ENCODE data around the gene ZNF497. TPM values are rescaled to one million over a fixed set of nuclear protein-coding genes. Genes with fewer than 3 reads are reported as not detected.
A peak's percentile ranks its signal among the peaks of the same experiment; 100 is the strongest.

Gene ZNF497
- total and polyA plus RNA-seq, 2 of the 13 experiments (the other 11 are each of a cell fraction or from before 2014, with no cell fraction given) = 1.5 to 1.9 TPM

- TF ChIP-seq ZBED4 (CRISPR knock-in tag; IDR thresholded peaks at IDR 0.05; ENCODE audit: borderline replicate concordance) (0 out of 2 replicates have a peak, but pooled peaks have one; percentile 39), FOSL2 (CRISPR knock-in tag; IDR thresholded peaks at IDR 0.05) (peak; percentile 11; the same call in 1 of the 2 replicates), MYC (CRISPR knock-in tag; IDR thresholded peaks at IDR 0.05; ENCODE audit: borderline replicate concordance) (0 out of 2 replicates have a peak, but pooled peaks have one; percentile 45), NFYC (CRISPR knock-in tag; IDR thresholded peaks at IDR 0.05) (no peak), LCORL (IDR thresholded peaks at IDR 0.05) (no peak), LCORL (CRISPR knock-in tag; IDR thresholded peaks at IDR 0.05) (0 out of 2 replicates have a peak, but pooled peaks have one; percentile 18), GZF1 (CRISPR knock-in tag; IDR thresholded peaks at IDR 0.05) (0 out of 2 replicates have a peak, but pooled peaks have one; percentile 9), SATB2 (CRISPR knock-in tag; IDR thresholded peaks at IDR 0.05) (0 out of 2 replicates have a peak, but pooled peaks have one; percentile 24), ZSCAN30 (CRISPR knock-in tag; IDR thresholded peaks at IDR 0.05) (no peak), MAZ (IDR thresholded peaks at IDR 0.05; ENCODE audit: borderline replicate concordance, low read depth, low read length) (0 out of 2 replicates have a peak, but pooled peaks have one; percentile 30), MAZ (CRISPR knock-in tag; IDR thresholded peaks at IDR 0.05; ENCODE audit: low read depth) (no peak), ZNF567 (CRISPR knock-in tag; IDR thresholded peaks at IDR 0.05; ENCODE audit: borderline replicate concordance) (0 out of 2 replicates have a peak, but pooled peaks have one; percentile 30), KAT7 (CRISPR knock-in tag; IDR thresholded peaks at IDR 0.05; ENCODE audit: borderline replicate concordance) (peak; percentile 50), ZNF816 (CRISPR knock-in tag; IDR thresholded peaks at IDR 0.05; ENCODE audit: borderline replicate concordance) (no peak)
- TF ChIP-seq, protein P1, sequence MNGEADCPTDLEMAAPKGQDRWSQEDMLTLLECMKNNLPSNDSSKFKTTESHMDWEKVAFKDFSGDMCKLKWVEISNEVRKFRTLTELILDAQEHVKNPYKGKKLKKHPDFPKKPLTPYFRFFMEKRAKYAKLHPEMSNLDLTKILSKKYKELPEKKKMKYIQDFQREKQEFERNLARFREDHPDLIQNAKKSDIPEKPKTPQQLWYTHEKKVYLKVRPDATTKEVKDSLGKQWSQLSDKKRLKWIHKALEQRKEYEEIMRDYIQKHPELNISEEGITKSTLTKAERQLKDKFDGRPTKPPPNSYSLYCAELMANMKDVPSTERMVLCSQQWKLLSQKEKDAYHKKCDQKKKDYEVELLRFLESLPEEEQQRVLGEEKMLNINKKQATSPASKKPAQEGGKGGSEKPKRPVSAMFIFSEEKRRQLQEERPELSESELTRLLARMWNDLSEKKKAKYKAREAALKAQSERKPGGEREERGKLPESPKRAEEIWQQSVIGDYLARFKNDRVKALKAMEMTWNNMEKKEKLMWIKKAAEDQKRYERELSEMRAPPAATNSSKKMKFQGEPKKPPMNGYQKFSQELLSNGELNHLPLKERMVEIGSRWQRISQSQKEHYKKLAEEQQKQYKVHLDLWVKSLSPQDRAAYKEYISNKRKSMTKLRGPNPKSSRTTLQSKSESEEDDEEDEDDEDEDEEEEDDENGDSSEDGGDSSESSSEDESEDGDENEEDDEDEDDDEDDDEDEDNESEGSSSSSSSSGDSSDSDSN (CRISPR knock-in tag; IDR thresholded peaks at IDR 0.05) = peak; percentile 13; the same call in 1 of the 2 replicates
- TF ChIP-seq, protein P2, sequence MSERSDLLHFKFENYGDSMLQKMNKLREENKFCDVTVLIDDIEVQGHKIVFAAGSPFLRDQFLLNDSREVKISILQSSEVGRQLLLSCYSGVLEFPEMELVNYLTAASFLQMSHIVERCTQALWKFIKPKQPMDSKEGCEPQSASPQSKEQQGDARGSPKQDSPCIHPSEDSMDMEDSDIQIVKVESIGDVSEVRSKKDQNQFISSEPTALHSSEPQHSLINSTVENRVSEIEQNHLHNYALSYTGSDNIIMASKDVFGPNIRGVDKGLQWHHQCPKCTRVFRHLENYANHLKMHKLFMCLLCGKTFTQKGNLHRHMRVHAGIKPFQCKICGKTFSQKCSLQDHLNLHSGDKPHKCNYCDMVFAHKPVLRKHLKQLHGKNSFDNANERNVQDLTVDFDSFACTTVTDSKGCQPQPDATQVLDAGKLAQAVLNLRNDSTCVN (CRISPR knock-in tag; IDR thresholded peaks at IDR 0.05; ENCODE audit: borderline replicate concordance) = no peak
- TF ChIP-seq, protein P3, sequence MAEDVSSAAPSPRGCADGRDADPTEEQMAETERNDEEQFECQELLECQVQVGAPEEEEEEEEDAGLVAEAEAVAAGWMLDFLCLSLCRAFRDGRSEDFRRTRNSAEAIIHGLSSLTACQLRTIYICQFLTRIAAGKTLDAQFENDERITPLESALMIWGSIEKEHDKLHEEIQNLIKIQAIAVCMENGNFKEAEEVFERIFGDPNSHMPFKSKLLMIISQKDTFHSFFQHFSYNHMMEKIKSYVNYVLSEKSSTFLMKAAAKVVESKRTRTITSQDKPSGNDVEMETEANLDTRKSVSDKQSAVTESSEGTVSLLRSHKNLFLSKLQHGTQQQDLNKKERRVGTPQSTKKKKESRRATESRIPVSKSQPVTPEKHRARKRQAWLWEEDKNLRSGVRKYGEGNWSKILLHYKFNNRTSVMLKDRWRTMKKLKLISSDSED (CRISPR knock-in tag; IDR thresholded peaks at IDR 0.05) = 0 out of 2 replicates have a peak, but pooled peaks have one; percentile 25
Observed at GRCh38 chr19:58407658-58408151, 45.2 kb upstream of the ZNF497 start (continued).
